Measurements from ENCODE around the gene PLCXD3.

PLCXD3 gene

DNA sequence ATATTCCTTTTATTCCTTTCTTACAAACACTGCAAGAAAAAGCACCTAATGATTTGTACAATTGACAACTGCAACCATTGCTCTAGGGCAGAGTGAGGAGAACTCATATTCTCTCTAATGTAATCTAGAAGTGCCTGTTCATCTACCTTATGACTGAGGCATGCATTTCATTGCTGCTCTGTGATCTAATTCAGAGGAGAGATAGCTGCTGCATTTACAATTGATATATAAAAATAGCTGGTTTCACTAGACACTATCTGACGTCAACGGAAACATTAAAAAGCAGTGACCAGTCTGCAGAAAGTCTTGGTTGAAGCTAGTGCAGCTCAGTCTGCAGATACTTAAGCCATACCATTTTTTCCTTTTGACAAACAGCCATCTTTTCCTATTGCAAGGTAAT is 224.2 kb downstream of the PLCXD3 start:
- TF ChIP-seq, protein P1, sequence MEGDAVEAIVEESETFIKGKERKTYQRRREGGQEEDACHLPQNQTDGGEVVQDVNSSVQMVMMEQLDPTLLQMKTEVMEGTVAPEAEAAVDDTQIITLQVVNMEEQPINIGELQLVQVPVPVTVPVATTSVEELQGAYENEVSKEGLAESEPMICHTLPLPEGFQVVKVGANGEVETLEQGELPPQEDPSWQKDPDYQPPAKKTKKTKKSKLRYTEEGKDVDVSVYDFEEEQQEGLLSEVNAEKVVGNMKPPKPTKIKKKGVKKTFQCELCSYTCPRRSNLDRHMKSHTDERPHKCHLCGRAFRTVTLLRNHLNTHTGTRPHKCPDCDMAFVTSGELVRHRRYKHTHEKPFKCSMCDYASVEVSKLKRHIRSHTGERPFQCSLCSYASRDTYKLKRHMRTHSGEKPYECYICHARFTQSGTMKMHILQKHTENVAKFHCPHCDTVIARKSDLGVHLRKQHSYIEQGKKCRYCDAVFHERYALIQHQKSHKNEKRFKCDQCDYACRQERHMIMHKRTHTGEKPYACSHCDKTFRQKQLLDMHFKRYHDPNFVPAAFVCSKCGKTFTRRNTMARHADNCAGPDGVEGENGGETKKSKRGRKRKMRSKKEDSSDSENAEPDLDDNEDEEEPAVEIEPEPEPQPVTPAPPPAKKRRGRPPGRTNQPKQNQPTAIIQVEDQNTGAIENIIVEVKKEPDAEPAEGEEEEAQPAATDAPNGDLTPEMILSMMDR (conservative IDR thresholded peaks at IDR 0.05; ENCODE audit: low read depth): no peak
- H3K27ac ChIP-seq: no peak overlapping the region
- CTCF ChIA-PET: no interaction called here
- POLR2A ChIA-PET (ENCODE audit: low non-redundant PET): no interaction called here
- DNase-seq (ENCODE audit: low spot score): no peak

DNA sequence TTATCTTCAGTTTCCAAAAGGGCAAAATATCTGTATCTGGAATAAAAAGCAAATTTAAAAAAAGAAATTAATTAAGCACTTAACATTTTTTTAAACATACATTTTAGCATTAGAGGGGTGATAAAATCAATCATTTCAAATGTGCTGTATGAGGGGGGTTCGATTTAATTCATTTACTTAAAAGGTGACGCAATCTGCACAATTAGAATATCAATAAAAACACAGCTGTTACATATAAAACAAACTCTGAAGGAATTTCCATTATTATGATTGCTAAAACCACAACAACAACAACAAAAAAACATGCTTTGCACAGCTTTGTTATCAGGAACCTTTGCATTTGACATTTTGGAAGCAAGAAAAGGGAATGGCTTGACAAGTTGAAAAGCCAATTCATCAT is 225.5 kb downstream of the PLCXD3 start:
- ChIA-PET POLR2A (ENCODE audit: low non-redundant PET) (no interaction called here), CTCF (no interaction called here)
- no peak for DNase-seq (ENCODE audit: low spot score)
- H3K27ac ChIP-seq: no peak overlapping the region
- TF ChIP-seq, protein P1 (conservative IDR thresholded peaks at IDR 0.05; ENCODE audit: low read depth): 0 out of 2 replicates have a peak, but pooled peaks have one; percentile 0

DNA sequence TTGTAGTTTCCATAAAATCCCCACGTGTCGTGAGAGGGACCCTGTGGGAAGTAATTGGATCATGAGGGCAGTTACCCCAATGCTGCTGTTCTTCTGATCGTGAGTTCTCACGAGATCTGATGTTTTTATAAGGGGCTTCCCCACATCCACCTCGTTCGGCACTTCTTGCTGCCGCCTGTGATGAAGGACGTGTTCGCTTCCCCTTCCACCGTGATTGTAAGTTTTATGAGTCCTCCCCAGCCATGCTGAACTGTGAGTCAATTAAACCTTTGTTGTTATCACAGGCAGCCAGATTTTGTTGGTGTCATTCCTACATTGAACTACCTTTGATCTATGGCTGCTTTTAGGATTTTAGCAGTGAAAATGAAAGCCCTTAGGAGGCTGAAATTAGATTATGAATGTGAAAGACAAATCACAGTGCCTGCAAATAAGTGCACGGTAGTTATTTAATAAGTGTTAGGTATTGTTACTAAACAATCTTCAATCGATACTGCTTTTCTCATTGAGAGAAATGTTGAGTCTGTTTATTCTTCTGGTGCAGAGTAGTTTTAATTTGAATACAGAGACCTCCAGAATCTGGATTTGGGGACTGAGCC is 229.1 kb downstream of the PLCXD3 start:
- POLR2A ChIA-PET (ENCODE audit: low non-redundant PET): no interaction called here
- DNase-seq (ENCODE audit: low spot score): no peak
- CTCF ChIA-PET: interaction anchor here (0.6 kb wide), 2 partner anchors 28 to 351 kb away, joined by 3 read pairs; no protein-coding TSS in a partner anchor
- H3K27ac ChIP-seq: no peak overlapping the region
- TF ChIP-seq, protein P1 (conservative IDR thresholded peaks at IDR 0.05; ENCODE audit: low read depth): no peak

DNA sequence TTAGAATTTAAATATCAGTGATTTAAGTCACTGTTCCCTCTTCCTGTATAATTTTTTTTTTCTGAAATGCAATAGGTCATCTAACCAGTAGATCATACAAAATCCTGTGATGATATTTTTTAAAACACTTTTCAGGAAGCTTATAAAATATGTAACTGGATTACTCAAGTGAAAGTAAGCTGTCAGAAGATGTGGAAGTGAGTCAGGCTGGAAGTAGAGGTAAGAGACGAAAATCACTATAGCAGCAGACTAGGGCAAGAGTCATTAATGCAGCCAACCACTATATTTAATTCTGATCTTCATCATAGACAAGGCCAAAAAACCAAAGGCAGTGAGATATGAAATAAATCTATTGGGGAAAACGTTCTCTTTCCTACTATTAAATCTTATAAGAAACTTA is 231.4 kb downstream of the PLCXD3 start:
- CTCF ChIA-PET: interaction anchor here (0.6 kb wide), 1 partner anchor 1553 kb away, joined by 4 read pairs; no protein-coding TSS in a partner anchor
- POLR2A ChIA-PET (ENCODE audit: low non-redundant PET): no interaction called here
- DNase-seq (ENCODE audit: low spot score): no peak
- no peak overlapping the region for H3K27ac ChIP-seq
- TF ChIP-seq, protein P1 (conservative IDR thresholded peaks at IDR 0.05; ENCODE audit: low read depth): no peak

DNA sequence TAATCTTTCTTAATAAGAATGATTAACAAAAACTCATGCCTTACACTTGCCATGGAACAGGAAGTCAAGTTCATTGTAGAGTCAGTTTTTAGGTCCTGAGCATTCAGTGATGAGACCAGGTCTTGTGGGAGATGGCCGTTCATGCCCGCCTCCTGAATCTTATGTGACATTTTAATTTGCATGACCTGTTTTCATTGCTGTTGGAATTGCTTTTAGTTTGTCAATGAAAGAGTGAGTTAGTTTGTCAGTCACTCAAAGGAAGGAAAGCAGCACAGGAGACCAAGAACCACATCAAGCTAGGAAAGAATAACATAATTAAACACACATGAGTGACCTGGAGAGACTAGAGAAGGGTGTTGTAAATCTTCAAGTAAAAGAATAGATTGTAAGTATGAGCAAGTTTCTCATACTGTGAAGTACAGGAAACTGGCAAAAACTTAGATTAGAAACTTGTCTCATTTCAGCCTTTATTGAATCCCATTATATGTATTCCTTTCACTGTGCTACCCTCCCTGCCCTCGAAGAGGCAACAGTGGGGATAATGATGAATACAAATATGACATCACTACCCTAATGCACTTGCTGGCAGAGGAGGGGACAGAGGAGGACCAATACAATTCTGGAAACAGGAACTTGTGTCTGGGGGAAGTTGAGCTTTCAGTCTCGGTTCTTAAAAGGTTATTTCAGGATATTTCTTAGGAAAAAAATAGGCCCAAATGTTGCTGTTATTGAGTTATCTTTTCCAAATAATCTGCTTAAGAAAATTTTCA is 232.7 kb downstream of the PLCXD3 start:
- DNase-seq (ENCODE audit: low spot score): no peak
- no peak overlapping the region for H3K27ac ChIP-seq
- TF ChIP-seq, protein P1 (conservative IDR thresholded peaks at IDR 0.05; ENCODE audit: low read depth): no peak
- POLR2A ChIA-PET (ENCODE audit: low non-redundant PET): no interaction called here
- CTCF ChIA-PET: interaction anchor here (0.6 kb wide), 1 partner anchor 373 kb away, joined by 3 read pairs; no protein-coding TSS in a partner anchor

DNA sequence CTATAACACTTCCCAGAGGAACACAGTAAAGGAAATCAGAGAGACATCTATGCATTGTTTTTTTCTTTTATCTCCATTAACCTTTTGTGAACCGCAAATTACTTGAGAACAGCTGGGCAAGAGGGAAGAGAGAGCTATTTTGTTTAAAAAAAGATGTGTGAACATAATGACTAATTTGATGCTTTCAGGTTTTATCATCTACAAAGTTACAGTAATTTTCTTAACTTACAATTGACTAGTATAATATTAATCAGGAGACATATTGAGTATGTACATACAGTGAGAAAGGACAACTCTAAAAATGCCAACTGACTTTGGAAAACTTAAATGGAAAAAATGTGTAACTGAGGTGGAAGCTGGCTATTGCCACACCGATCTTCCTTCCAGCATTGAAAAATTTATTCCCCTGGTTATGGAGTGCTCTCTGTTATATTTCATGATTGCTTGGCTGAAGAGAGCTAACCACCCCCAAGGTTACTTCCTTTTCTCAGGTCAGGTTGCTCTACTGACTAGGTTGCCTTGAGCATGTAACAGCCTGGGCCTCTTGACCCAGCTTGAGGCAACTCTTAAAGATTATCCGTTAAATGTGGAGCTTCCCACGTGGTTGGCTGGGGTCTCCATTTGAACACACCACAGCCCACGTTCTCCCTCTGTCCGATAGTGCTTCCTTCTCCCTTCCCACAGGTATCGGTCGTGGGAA is 234.4 kb downstream of the PLCXD3 start:
- no peak for DNase-seq (ENCODE audit: low spot score)
- H3K27ac ChIP-seq: no peak overlapping the region
- CTCF ChIA-PET: interaction anchor here (0.6 to 0.7 kb wide), 2 partner anchors 426 to 1692 kb away, joined by 3 to 7 read pairs; no protein-coding TSS in a partner anchor
- TF ChIP-seq, protein P1 (conservative IDR thresholded peaks at IDR 0.05; ENCODE audit: low read depth): no peak
- POLR2A ChIA-PET (ENCODE audit: low non-redundant PET): no interaction called here
